HepG2 (cell line): Measurements from ENCODE around the gene AMIGO2.

Source experiments
- NCOA1 ChIP-seq: sonication (generic); formaldehyde crosslinking; IDR thresholded peaks from 2 replicates; pipeline ENCODE4 v1.9.0; 2021; ENCODE audit warnings: missing genetic modification reagents
- NONO ChIP-seq, 2 experiments: fragments of 450-650 bp in 1 of 2; sonication (generic) in 1 of 2; formaldehyde crosslinking in 1 of 2; IDR thresholded peaks in 1 of 2; conservative IDR thresholded peaks in 1 of 2; 2 replicates each; pipeline versions ENCODE4 v1.6.1 to v1.8.0; 2017 to 2022; ENCODE audit warnings: mild to moderate bottlenecking in 1 of 2, missing genetic modification reagents in 1 of 2, moderate library complexity in 1 of 2
- SP2 ChIP-seq: sonication (generic); formaldehyde crosslinking; IDR thresholded peaks from 2 replicates; pipeline ENCODE4 v1.5.1; 2020; ENCODE audit warnings: mild to moderate bottlenecking, missing genetic modification reagents
- TCF7L2 ChIP-seq: IDR thresholded peaks from 2 replicates; pipeline ENCODE4 v1.6.1; 2011; ENCODE audit warnings: mild to moderate bottlenecking, low read depth, low read length, moderate library complexity
- U2AF2 ChIP-seq: fragments of 200-400 bp; formaldehyde crosslinking; IDR thresholded peaks from 2 replicates; pipeline ENCODE4 v1.6.1; 2017; ENCODE audit warnings: low read depth, mild to moderate bottlenecking, low read length
- ZNF12 ChIP-seq: sonication (generic); formaldehyde crosslinking; IDR thresholded peaks from 2 replicates; pipeline ENCODE4 v1.5.0; 2020; ENCODE audit warnings: missing genetic modification reagents
- ZNF570 ChIP-seq: sonication (generic); formaldehyde crosslinking; IDR thresholded peaks from 2 replicates; pipeline ENCODE4 v1.4.0; 2020; ENCODE audit warnings: mild to moderate bottlenecking, missing genetic modification reagents, borderline replicate concordance
- ZZZ3 ChIP-seq: sonication (generic); formaldehyde crosslinking; IDR thresholded peaks from 2 replicates; pipeline ENCODE4 v1.4.0; 2020; ENCODE audit warnings: missing genetic modification reagents, mild to moderate bottlenecking, borderline replicate concordance
- TF ChIP-seq, protein P1 (sequence below): sonication (generic); formaldehyde crosslinking; conservative IDR thresholded peaks from 2 replicates; pipeline ENCODE4 v1.5.0; 2020; ENCODE audit warnings: missing genetic modification reagents
- TF ChIP-seq, protein P2 (sequence below): sonication (generic); formaldehyde crosslinking; IDR thresholded peaks from 2 replicates; pipeline ENCODE4 v1.4.0; 2020; ENCODE audit warnings: missing genetic modification reagents
- TF ChIP-seq, protein P3 (sequence below): IDR thresholded peaks from 2 replicates; pipeline ENCODE4 v1.6.1; 2012; ENCODE audit warnings: inconsistent platforms
- TF ChIP-seq, protein P4 (sequence below): sonication (generic); formaldehyde crosslinking; IDR thresholded peaks from 2 replicates; pipeline ENCODE4 v1.5.0; 2020; ENCODE audit warnings: mild to moderate bottlenecking, missing genetic modification reagents, moderate library complexity
- TF ChIP-seq, protein P5 (sequence below): sonication (generic); formaldehyde crosslinking; IDR thresholded peaks from 2 replicates; pipeline ENCODE4 v1.5.0; 2020; ENCODE audit warnings: mild to moderate bottlenecking, low read depth, missing genetic modification reagents, borderline replicate concordance

DNA sequence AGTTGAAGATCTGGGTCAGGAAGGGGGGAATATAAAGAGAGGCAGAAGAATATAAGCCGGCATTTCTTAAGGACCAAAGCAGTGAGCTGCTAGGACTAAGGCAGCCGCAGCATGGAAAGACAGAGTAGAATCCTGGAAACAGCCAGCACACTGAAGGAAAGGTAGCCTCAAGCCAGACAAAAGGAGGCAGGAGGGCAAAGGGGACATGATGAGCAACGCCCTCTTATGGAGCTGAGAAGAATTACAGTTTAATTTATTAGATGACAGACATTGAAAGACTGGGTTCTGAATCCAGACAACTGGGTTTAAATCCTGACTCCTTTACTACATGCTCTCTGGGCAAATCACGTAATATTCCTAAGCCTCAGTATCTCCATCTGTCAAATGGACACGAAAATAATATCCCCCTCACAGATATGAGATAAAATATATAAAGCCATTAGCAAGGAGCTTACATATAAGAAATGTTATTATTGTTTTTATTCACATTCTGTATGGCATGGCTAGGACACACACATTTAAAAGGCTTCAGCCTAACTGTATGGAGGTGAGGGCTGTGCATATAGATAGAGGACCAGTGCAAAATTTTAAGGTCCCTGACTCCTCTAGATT lies 8.4 kb downstream of the AMIGO2 start:
- TF ChIP-seq, protein P1, sequence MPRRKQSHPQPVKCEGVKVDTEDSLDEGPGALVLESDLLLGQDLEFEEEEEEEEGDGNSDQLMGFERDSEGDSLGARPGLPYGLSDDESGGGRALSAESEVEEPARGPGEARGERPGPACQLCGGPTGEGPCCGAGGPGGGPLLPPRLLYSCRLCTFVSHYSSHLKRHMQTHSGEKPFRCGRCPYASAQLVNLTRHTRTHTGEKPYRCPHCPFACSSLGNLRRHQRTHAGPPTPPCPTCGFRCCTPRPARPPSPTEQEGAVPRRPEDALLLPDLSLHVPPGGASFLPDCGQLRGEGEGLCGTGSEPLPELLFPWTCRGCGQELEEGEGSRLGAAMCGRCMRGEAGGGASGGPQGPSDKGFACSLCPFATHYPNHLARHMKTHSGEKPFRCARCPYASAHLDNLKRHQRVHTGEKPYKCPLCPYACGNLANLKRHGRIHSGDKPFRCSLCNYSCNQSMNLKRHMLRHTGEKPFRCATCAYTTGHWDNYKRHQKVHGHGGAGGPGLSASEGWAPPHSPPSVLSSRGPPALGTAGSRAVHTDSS (CRISPR knock-in tag): no peak
- TF ChIP-seq, protein P2, sequence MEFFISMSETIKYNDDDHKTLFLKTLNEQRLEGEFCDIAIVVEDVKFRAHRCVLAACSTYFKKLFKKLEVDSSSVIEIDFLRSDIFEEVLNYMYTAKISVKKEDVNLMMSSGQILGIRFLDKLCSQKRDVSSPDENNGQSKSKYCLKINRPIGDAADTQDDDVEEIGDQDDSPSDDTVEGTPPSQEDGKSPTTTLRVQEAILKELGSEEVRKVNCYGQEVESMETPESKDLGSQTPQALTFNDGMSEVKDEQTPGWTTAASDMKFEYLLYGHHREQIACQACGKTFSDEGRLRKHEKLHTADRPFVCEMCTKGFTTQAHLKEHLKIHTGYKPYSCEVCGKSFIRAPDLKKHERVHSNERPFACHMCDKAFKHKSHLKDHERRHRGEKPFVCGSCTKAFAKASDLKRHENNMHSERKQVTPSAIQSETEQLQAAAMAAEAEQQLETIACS (CRISPR knock-in tag): no peak
- TF ChIP-seq ZZZ3: no peak
- TF ChIP-seq NCOA1 (CRISPR knock-in tag): no peak
- no peak for TF ChIP-seq SP2 (CRISPR knock-in tag)
- no peak for TF ChIP-seq ZNF12 (CRISPR knock-in tag)
- no peak for TF ChIP-seq TCF7L2
- TF ChIP-seq, protein P3, sequence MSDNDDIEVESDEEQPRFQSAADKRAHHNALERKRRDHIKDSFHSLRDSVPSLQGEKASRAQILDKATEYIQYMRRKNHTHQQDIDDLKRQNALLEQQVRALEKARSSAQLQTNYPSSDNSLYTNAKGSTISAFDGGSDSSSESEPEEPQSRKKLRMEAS: no peak
- no peak for TF ChIP-seq NONO (IDR thresholded peaks at IDR 0.05)
- TF ChIP-seq NONO (CRISPR knock-in tag; conservative IDR thresholded peaks at IDR 0.05): no peak
- no peak for TF ChIP-seq ZNF570 (CRISPR knock-in tag)
- TF ChIP-seq, protein P4, sequence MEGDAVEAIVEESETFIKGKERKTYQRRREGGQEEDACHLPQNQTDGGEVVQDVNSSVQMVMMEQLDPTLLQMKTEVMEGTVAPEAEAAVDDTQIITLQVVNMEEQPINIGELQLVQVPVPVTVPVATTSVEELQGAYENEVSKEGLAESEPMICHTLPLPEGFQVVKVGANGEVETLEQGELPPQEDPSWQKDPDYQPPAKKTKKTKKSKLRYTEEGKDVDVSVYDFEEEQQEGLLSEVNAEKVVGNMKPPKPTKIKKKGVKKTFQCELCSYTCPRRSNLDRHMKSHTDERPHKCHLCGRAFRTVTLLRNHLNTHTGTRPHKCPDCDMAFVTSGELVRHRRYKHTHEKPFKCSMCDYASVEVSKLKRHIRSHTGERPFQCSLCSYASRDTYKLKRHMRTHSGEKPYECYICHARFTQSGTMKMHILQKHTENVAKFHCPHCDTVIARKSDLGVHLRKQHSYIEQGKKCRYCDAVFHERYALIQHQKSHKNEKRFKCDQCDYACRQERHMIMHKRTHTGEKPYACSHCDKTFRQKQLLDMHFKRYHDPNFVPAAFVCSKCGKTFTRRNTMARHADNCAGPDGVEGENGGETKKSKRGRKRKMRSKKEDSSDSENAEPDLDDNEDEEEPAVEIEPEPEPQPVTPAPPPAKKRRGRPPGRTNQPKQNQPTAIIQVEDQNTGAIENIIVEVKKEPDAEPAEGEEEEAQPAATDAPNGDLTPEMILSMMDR (CRISPR knock-in tag): peak; percentile 50
- TF ChIP-seq, protein P5, sequence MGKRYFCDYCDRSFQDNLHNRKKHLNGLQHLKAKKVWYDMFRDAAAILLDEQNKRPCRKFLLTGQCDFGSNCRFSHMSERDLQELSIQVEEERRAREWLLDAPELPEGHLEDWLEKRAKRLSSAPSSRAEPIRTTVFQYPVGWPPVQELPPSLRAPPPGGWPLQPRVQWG (CRISPR knock-in tag): no peak
- TF ChIP-seq U2AF2: no peak
